Measurements from ENCODE around the gene CDHR1. TPM values are rescaled to one million over a fixed set of nuclear protein-coding genes. Genes with fewer than 3 reads are reported as not detected.

The CDHR1 gene
- total and polyA plus RNA-seq, 2 experiments from 2014 or later, result 3.2 to 6.6 TPM

- no peaks in the 10 kb centered on the region; the same call in 2 of the 3 replicates for H3K9me3 Mint-ChIP-seq
- no peak overlapping the region for H3K4me2 ChIP-seq
- H3K36me3 ChIP-seq (ENCODE audit: insufficient read depth), result no peaks in the 10 kb centered on the region
- peaks cover 3% of the 10 kb centered on the region; the same call in 1 of the 2 replicates for H3K4me1 ChIP-seq (ENCODE audit: insufficient read depth)
- ATAC-seq (no peak), DNase-seq (ENCODE audit: low spot score) (no peak)
- H3K27me3 Mint-ChIP-seq (ENCODE audit: insufficient read depth, low read depth, poor library complexity), result peaks cover 3% of the 10 kb centered on the region
- H3K4me1 Mint-ChIP-seq, result peaks cover 9% of the 10 kb centered on the region
- H3K27me3 ChIP-seq (ENCODE audit: insufficient read depth), result no peaks in the 10 kb centered on the region
- no peaks in the 10 kb centered on the region for H3K79me2 ChIP-seq (replicated peaks; ENCODE audit: insufficient read depth)
- H3K36me3 Mint-ChIP-seq (ENCODE audit: low read depth), result no peaks in the 10 kb centered on the region
- no peak overlapping the region for H3K27ac ChIP-seq (ENCODE audit: low read depth)
- no peak overlapping the region for H2AFZ ChIP-seq
- H3K9me2 ChIP-seq (ENCODE audit: insufficient read depth), result no peaks in the 10 kb centered on the region
- no peaks in the 10 kb centered on the region for H4K20me1 ChIP-seq (replicated peaks; ENCODE audit: insufficient read depth)
- no peak overlapping the region for H3K4me3 ChIP-seq
- H3K4me3 Mint-ChIP-seq, result no peak overlapping the region
- TF ChIP-seq ZNF462 (CRISPR knock-in tag; IDR thresholded peaks at IDR 0.05) (no peak), EZH2phosphoT487 (IDR thresholded peaks at IDR 0.05; ENCODE audit: unreplicated experiment) (no peak), EZH2 (IDR thresholded peaks at IDR 0.05; ENCODE audit: low read depth, unreplicated experiment) (no peak), NANOG (IDR thresholded peaks at IDR 0.05; ENCODE audit: borderline replicate concordance) (no peak), CTCF (conservative IDR thresholded peaks at IDR 0.05; ENCODE audit: low read depth in 2 of 2) (no peak)
- H3F3A ChIP-seq (replicated peaks; ENCODE audit: low read depth), result no peaks in the 10 kb centered on the region
- H3K27ac Mint-ChIP-seq, result no peak overlapping the region
Measured at GRCh38 chr10:84269162-84269561, 74.8 kb downstream of the CDHR1 start.

Other genes starting within 250 kb of the CDHR1 start
- 105 and 106 TPM in 2 replicates for gene GHITM, start 55.0 kb upstream of the CDHR1 start, total RNA-seq (2014; rRNA removed; shearing (Covaris generic))
- 95.9 and 97.1 TPM in 2 replicates for gene GHITM, start 55.0 kb upstream of the CDHR1 start, polyA plus RNA-seq (2016; fragmentation: Nextera tagmentation; extraction: Ambion mirVana)
- gene GPR15LG, start 20.7 kb upstream of the CDHR1 start, total RNA-seq (2014; rRNA removed; shearing (Covaris generic)), result not detected in 2 replicates
- not detected in 2 replicates for gene GPR15LG, start 20.7 kb upstream of the CDHR1 start, polyA plus RNA-seq (2016; fragmentation: Nextera tagmentation; extraction: Ambion mirVana)
- not detected in 2 replicates for gene LRIT2, start 31.0 kb downstream of the CDHR1 start, total RNA-seq (2014; rRNA removed; shearing (Covaris generic))
- not detected in 2 replicates for gene LRIT2, start 31.0 kb downstream of the CDHR1 start, polyA plus RNA-seq (2016; fragmentation: Nextera tagmentation; extraction: Ambion mirVana)
- gene LRIT1, start 47.0 kb downstream of the CDHR1 start, total RNA-seq (2014; rRNA removed; shearing (Covaris generic)), result 0.07 TPM in 1 of 2 replicates, not detected in the other
- not detected in 2 replicates for gene LRIT1, start 47.0 kb downstream of the CDHR1 start, polyA plus RNA-seq (2016; fragmentation: Nextera tagmentation; extraction: Ambion mirVana)
- not detected in 2 replicates for gene RGR, start 50.5 kb downstream of the CDHR1 start, total RNA-seq (2014; rRNA removed; shearing (Covaris generic))
- gene RGR, start 50.5 kb downstream of the CDHR1 start, polyA plus RNA-seq (2016; fragmentation: Nextera tagmentation; extraction: Ambion mirVana), result not detected in 2 replicates
- 30.6 and 33.8 TPM in 2 replicates for gene CCSER2, start 134.1 kb downstream of the CDHR1 start, total RNA-seq (2014; rRNA removed; shearing (Covaris generic))
- gene CCSER2, start 134.1 kb downstream of the CDHR1 start, polyA plus RNA-seq (2016; fragmentation: Nextera tagmentation; extraction: Ambion mirVana), result 25.4 and 37.2 TPM in 2 replicates

Measured in GM23338 (cell line).